ENCODE data around the gene CNTNAP2.
"Not testable (repeated sequence)": the region's sequence is repeated elsewhere in the genome, so short reads cannot be mapped to it uniquely, and the experiment has no call there.

The CNTNAP2 gene

GRCh38 chr7:148397056-148397455, 2280.5 kb downstream of the CNTNAP2 start:
- DNase-seq, result no peak

- no peak for DNase-seq
Measured at GRCh38 chr7:148397551-148397950, 2280.9 kb downstream of the CNTNAP2 start.

- no peak for DNase-seq
Measured at GRCh38 chr7:148397985-148398384, 2281.4 kb downstream of the CNTNAP2 start.

GRCh38 chr7:148398844-148399365, 2282.3 kb downstream of the CNTNAP2 start:
- DNase-seq, result no peak

GRCh38 chr7:148400101-148400500, 2283.5 kb downstream of the CNTNAP2 start:
- DNase-seq, result no peak

- DNase-seq, result no peak
Measured at GRCh38 chr7:148402159-148402558, 2285.6 kb downstream of the CNTNAP2 start.

- DNase-seq, result no peak
Measured at GRCh38 chr7:148403466-148403993, 2286.9 kb downstream of the CNTNAP2 start.

- DNase-seq, result no peak
Measured at GRCh38 chr7:148408307-148408706, 2291.7 kb downstream of the CNTNAP2 start.

- no peak for DNase-seq
Measured at GRCh38 chr7:148410905-148411304, 2294.3 kb downstream of the CNTNAP2 start.

- no peak for DNase-seq
Measured at GRCh38 chr7:148412691-148413090, 2296.1 kb downstream of the CNTNAP2 start.

- DNase-seq, result no peak
Measured at GRCh38 chr7:148419856-148420832, 2303.5 kb downstream of the CNTNAP2 start.

GRCh38 chr7:148422030-148422429, 2305.4 kb downstream of the CNTNAP2 start:
- no peak for DNase-seq

- not testable (repeated sequence) for DNase-seq
Measured at GRCh38 chr7:148426393-148426792, 2309.8 kb downstream of the CNTNAP2 start.

GRCh38 chr7:148430690-148431089, 2314.1 kb downstream of the CNTNAP2 start:
- DNase-seq, result not testable (repeated sequence)

- DNase-seq, result no peak
Measured at GRCh38 chr7:148433521-148434180, 2317.1 kb downstream of the CNTNAP2 start.

- DNase-seq, result no peak
Measured at GRCh38 chr7:148434181-148434757, 2317.7 kb downstream of the CNTNAP2 start.

GRCh38 chr7:148434887-148435286, 2318.3 kb downstream of the CNTNAP2 start:
- no peak for DNase-seq

GRCh38 chr7:148435715-148436114, 2319.1 kb downstream of the CNTNAP2 start:
- no peak for DNase-seq

- no peak for DNase-seq
Measured at GRCh38 chr7:148436135-148436534, 2319.5 kb downstream of the CNTNAP2 start.

- DNase-seq, result no peak
Measured at GRCh38 chr7:148436571-148436970, 2320.0 kb downstream of the CNTNAP2 start.

GRCh38 chr7:148437043-148437442, 2320.4 kb downstream of the CNTNAP2 start:
- DNase-seq, result no peak

GRCh38 chr7:148442141-148442655, 2325.6 kb downstream of the CNTNAP2 start:
- no peak for DNase-seq

- DNase-seq, result no peak
Measured at GRCh38 chr7:148442933-148443332, 2326.3 kb downstream of the CNTNAP2 start.
